Keratinocyte (primary cell): ENCODE measurements around the gene CEP63.

ENCODE experiments used
- EZH2 ChIP-seq: IDR thresholded peaks from one replicate; pipeline ENCODE4 v1.6.1; 2012; ENCODE audit warnings: inconsistent platforms, mild to moderate bottlenecking, low read length, moderate library complexity
- TF ChIP-seq, protein P1 (sequence below), 3 experiments: IDR thresholded peaks in 1 of 3; conservative IDR thresholded peaks in 1 of 3; optimal IDR thresholded peaks in 1 of 3; 2 replicates in 2 of 3; 3 replicates in 1 of 3; pipeline versions ENCODE3 to v1.5.1; 2011; ENCODE audit warnings: low read length in 3 of 3, mild to moderate bottlenecking in 3 of 3, moderate library complexity in 2 of 3, control low read depth in 1 of 3, inconsistent platforms in 1 of 3; ENCODE audit not compliant: insufficient read depth in 2 of 3; ENCODE audit errors: extremely low read depth in 1 of 3

- TF ChIP-seq, protein P1, sequence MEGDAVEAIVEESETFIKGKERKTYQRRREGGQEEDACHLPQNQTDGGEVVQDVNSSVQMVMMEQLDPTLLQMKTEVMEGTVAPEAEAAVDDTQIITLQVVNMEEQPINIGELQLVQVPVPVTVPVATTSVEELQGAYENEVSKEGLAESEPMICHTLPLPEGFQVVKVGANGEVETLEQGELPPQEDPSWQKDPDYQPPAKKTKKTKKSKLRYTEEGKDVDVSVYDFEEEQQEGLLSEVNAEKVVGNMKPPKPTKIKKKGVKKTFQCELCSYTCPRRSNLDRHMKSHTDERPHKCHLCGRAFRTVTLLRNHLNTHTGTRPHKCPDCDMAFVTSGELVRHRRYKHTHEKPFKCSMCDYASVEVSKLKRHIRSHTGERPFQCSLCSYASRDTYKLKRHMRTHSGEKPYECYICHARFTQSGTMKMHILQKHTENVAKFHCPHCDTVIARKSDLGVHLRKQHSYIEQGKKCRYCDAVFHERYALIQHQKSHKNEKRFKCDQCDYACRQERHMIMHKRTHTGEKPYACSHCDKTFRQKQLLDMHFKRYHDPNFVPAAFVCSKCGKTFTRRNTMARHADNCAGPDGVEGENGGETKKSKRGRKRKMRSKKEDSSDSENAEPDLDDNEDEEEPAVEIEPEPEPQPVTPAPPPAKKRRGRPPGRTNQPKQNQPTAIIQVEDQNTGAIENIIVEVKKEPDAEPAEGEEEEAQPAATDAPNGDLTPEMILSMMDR (optimal IDR thresholded peaks at IDR 0.05 in 1 of 3, IDR thresholded peaks at IDR 0.05 in 1 of 3, conservative IDR thresholded peaks at IDR 0.05 in 1 of 3; ENCODE audit: extremely low read depth in 1 of 3, insufficient read depth in 2 of 3, low read length in 3 of 3), result no peak
- TF ChIP-seq EZH2, result no peak
Measured at GRCh38 chr3:134486577-134487041, 752 bp downstream of the CEP63 start.
